ENCODE data around the gene TMEM138.

GRCh38 chr11:61358566-61358965, 3.6 kb upstream of the TMEM138 start:
- TF ChIP-seq PREB (CRISPR knock-in tag; IDR thresholded peaks at IDR 0.05; ENCODE audit: borderline replicate concordance) (no peak), CTCF (IDR thresholded peaks at IDR 0.05) (no peak), ATF3 (CRISPR knock-in tag; conservative IDR thresholded peaks at IDR 0.05) (no peak), STAT6 (CRISPR knock-in tag; conservative IDR thresholded peaks at IDR 0.05; ENCODE audit: low read depth) (no peak), ZNF512 (CRISPR knock-in tag; IDR thresholded peaks at IDR 0.05; ENCODE audit: borderline replicate concordance) (no peak), KAT7 (CRISPR knock-in tag; IDR thresholded peaks at IDR 0.05; ENCODE audit: borderline replicate concordance) (no peak), USF1 (CRISPR knock-in tag; IDR thresholded peaks at IDR 0.05) (no peak), ZNF423 (CRISPR knock-in tag; IDR thresholded peaks at IDR 0.05) (no peak), CREM (CRISPR knock-in tag; IDR thresholded peaks at IDR 0.05) (no peak), SMAD4 (CRISPR knock-in tag; IDR thresholded peaks at IDR 0.05) (no peak), SMAD3 (CRISPR knock-in tag; IDR thresholded peaks at IDR 0.05; ENCODE audit: borderline replicate concordance) (no peak)
- TF ChIP-seq, protein P1, sequence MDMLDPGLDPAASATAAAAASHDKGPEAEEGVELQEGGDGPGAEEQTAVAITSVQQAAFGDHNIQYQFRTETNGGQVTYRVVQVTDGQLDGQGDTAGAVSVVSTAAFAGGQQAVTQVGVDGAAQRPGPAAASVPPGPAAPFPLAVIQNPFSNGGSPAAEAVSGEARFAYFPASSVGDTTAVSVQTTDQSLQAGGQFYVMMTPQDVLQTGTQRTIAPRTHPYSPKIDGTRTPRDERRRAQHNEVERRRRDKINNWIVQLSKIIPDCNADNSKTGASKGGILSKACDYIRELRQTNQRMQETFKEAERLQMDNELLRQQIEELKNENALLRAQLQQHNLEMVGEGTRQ (CRISPR knock-in tag; IDR thresholded peaks at IDR 0.05), result no peak
- TF ChIP-seq, protein P2, sequence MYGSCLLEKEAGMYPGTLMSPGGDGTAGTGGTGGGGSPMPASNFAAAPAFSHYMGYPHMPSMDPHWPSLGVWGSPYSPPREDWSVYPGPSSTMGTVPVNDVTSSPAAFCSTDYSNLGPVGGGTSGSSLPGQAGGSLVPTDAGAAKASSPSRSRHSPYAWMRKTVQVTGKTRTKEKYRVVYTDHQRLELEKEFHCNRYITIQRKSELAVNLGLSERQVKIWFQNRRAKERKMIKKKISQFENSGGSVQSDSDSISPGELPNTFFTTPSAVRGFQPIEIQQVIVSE (CRISPR knock-in tag; IDR thresholded peaks at IDR 0.05; ENCODE audit: borderline replicate concordance), result no peak
